Measurements from ENCODE around the gene SZT2.
A peak's percentile ranks its signal among the peaks of the same experiment; 100 is the strongest.

Gene SZT2

GRCh38 chr1:43352351-43352705 is 37.4 kb upstream of the SZT2 start:
- H3K4me1 Mint-ChIP-seq: peaks cover 17% of the 10 kb centered on the region
- TF ChIP-seq, protein P1, sequence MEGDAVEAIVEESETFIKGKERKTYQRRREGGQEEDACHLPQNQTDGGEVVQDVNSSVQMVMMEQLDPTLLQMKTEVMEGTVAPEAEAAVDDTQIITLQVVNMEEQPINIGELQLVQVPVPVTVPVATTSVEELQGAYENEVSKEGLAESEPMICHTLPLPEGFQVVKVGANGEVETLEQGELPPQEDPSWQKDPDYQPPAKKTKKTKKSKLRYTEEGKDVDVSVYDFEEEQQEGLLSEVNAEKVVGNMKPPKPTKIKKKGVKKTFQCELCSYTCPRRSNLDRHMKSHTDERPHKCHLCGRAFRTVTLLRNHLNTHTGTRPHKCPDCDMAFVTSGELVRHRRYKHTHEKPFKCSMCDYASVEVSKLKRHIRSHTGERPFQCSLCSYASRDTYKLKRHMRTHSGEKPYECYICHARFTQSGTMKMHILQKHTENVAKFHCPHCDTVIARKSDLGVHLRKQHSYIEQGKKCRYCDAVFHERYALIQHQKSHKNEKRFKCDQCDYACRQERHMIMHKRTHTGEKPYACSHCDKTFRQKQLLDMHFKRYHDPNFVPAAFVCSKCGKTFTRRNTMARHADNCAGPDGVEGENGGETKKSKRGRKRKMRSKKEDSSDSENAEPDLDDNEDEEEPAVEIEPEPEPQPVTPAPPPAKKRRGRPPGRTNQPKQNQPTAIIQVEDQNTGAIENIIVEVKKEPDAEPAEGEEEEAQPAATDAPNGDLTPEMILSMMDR (IDR thresholded peaks at IDR 0.05; ENCODE audit: unreplicated experiment in 3 of 3): no peak
- H3K27ac Mint-ChIP-seq: peak overlapping the region in 2 of 3 experiments; percentile 24 to 32
- peaks cover 22% of the 10 kb centered on the region for H3K27me3 Mint-ChIP-seq (ENCODE audit: low read depth)
- no peaks in the 10 kb centered on the region for H3K36me3 Mint-ChIP-seq (ENCODE audit: low read depth)
- H3K4me3 Mint-ChIP-seq: no peak overlapping the region
- H3K9me3 Mint-ChIP-seq: no peaks in the 10 kb centered on the region

GRCh38 chr1:43352881-43353280 is 36.8 kb upstream of the SZT2 start:
- Mint-ChIP-seq H3K4me3 (no peak overlapping the region), H3K4me1 (peaks cover 18% of the 10 kb centered on the region), H3K27ac (peak overlapping the region in 2 of 3 experiments; percentile 24 to 32), H3K9me3 (no peaks in the 10 kb centered on the region), H3K27me3 (ENCODE audit: low read depth) (peaks cover 18% of the 10 kb centered on the region), H3K36me3 (ENCODE audit: low read depth) (no peaks in the 10 kb centered on the region)
- TF ChIP-seq, protein P1 (IDR thresholded peaks at IDR 0.05; ENCODE audit: unreplicated experiment in 3 of 3): no peak

DNA sequence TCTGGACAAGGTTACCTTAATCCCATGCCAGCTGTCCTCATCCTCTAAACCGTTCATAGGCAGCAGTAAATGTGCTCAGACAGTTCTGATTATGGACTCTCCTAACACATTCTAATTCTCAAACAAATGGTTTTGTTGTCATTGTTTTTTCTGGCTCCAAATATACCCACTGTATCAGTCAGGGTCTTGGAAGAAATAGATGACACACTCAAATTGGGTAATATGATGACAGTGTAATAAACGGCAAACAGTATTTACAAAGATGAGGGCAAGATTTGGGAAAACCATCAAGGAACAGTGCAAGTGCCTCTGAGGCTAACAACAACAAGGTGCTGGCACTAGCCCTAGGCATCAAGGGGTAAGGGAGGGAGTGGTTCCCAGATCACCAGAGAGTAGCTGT is 35.2 kb upstream of the SZT2 start:
- Mint-ChIP-seq H3K36me3 (ENCODE audit: low read depth) (no peaks in the 10 kb centered on the region), H3K9me3 (no peaks in the 10 kb centered on the region)

GRCh38 chr1:43354936-43355335 is 34.8 kb upstream of the SZT2 start:
- Mint-ChIP-seq H3K9me3 (no peaks in the 10 kb centered on the region), H3K4me3 (no peak overlapping the region), H3K4me1 (peaks cover 22% of the 10 kb centered on the region), H3K36me3 (ENCODE audit: low read depth) (peaks cover 3% of the 10 kb centered on the region), H3K27me3 (ENCODE audit: low read depth) (peaks cover 6% of the 10 kb centered on the region), H3K27ac (no peak overlapping the region)
- TF ChIP-seq, protein P1 (IDR thresholded peaks at IDR 0.05; ENCODE audit: unreplicated experiment in 3 of 3): no peak

More for the DNA sequence above, 35.2 kb upstream of the SZT2 start:
- no peak overlapping the region for H3K27ac Mint-ChIP-seq
- peak overlapping the region in 1 of 3 experiments; percentile 17 for H3K4me3 Mint-ChIP-seq
- TF ChIP-seq, protein P1 (IDR thresholded peaks at IDR 0.05; ENCODE audit: unreplicated experiment in 3 of 3): no peak
- peaks cover 9% of the 10 kb centered on the region for H3K27me3 Mint-ChIP-seq (ENCODE audit: low read depth)
- H3K4me1 Mint-ChIP-seq: peaks cover 22% of the 10 kb centered on the region

DNA sequence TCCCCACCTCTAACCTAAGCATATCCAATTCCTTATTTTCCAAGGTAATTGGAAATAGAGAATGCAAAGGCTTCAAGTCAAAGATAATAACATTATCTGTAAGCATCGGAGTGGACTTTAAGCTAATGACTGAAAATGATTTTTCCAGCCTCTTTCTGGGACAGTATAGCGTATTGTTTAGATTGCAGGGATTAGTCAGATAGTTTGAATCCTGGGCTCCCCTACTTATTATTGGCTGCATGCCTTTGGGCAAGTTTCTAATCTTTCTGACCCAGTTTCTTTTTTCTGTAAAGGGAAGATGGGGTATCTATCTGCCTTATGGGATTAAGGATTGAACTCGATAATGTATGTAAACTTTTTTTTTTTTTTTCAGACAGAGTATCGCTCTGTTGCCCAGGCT is 32.4 kb upstream of the SZT2 start:
- H3K27ac Mint-ChIP-seq: no peak overlapping the region
- no peaks in the 10 kb centered on the region for H3K27me3 Mint-ChIP-seq (ENCODE audit: low read depth)
- no peaks in the 10 kb centered on the region for H3K9me3 Mint-ChIP-seq
- peaks cover 21% of the 10 kb centered on the region for H3K36me3 Mint-ChIP-seq (ENCODE audit: low read depth)
- TF ChIP-seq, protein P1 (IDR thresholded peaks at IDR 0.05; ENCODE audit: unreplicated experiment in 3 of 3): no peak
- H3K4me3 Mint-ChIP-seq: peak overlapping the region; percentile 7 to 58 (median 42)
- peaks cover 39% of the 10 kb centered on the region for H3K4me1 Mint-ChIP-seq

- Mint-ChIP-seq H3K27me3 (ENCODE audit: low read depth) (no peaks in the 10 kb centered on the region), H3K4me3 (peak overlapping the region; percentile 91 to 95 (median 94)), H3K9me3 (no peaks in the 10 kb centered on the region), H3K36me3 (ENCODE audit: low read depth) (peaks cover 28% of the 10 kb centered on the region), H3K27ac (peak overlapping the region; percentile 87 to 98 (median 95)), H3K4me1 (peaks cover 39% of the 10 kb centered on the region)
- TF ChIP-seq, protein P1 (IDR thresholded peaks at IDR 0.05; ENCODE audit: unreplicated experiment in 3 of 3): peak; percentile 27 to 50 (median 37)
Measured at GRCh38 chr1:43358121-43358745, 31.5 kb upstream of the SZT2 start.

Data from nephron (organoid).